ENCODE measurements around the gene BTG2. TPM values are rescaled to one million over a fixed set of nuclear protein-coding genes. Genes with fewer than 3 reads are reported as not detected.

The BTG2 gene
- total and polyA plus RNA-seq, 3 experiments from 2014 or later, result 97.8 to 138 (median 102) TPM

GRCh38 chr1:203272633-203273205, 32.6 kb upstream of the BTG2 start:
- Mint-ChIP-seq H3K27ac (peak overlapping the region in 6 of 8 donors; percentile 66 to 91 (median 82)), H3K36me3 (no peaks in the 10 kb centered on the region), H3K27me3 (no peaks in the 10 kb centered on the region), H3K4me3 (peak overlapping the region in 1 of 7 donors; percentile 64), H3K9me3 (no peaks in the 10 kb centered on the region), H3K4me1 (peaks cover 30 to 52% (median 38%) of the 10 kb centered on the region in 3 donors)
- Histone ChIP-seq H3K27me3 (ENCODE audit: insufficient read depth, low read length, poor library complexity, severe bottlenecking) (no peaks in the 10 kb centered on the region), H3K4me3 (ENCODE audit: low read length) (peak overlapping the region; percentile 17), H3K9me3 (ENCODE audit: low read length) (no peaks in the 10 kb centered on the region), H3K27ac (ENCODE audit: low read depth, low read length) (no peak overlapping the region), H3K4me1 (ENCODE audit: insufficient read depth, low read length) (peaks cover 65% of the 10 kb centered on the region), H3K36me3 (ENCODE audit: insufficient read depth, low read length) (no peaks in the 10 kb centered on the region)
- ChIA-PET CTCF (interaction anchor here (0.6 to 30.7 kb wide), 13 partner anchors 8 to 215 kb away, joined by 3 to 775 read pairs (median 6); partner anchors contain the start of gene BTG2), POLR2A (interaction anchor here (0.5 to 1.9 kb wide), 12 partner anchors 17 to 430 kb away, joined by 3 to 20 read pairs (median 4); partner anchors contain the start of gene BTG2)
- no peak for DNase-seq

- no peaks in the 10 kb centered on the region for H3K27me3 Mint-ChIP-seq
- Histone ChIP-seq H3K4me1 (ENCODE audit: insufficient read depth, low read length) (peaks cover 69% of the 10 kb centered on the region), H3K9me3 (ENCODE audit: low read length) (no peaks in the 10 kb centered on the region), H3K4me3 (ENCODE audit: low read length) (peak overlapping the region; percentile 17), H3K27me3 (ENCODE audit: insufficient read depth, low read length, poor library complexity, severe bottlenecking) (no peaks in the 10 kb centered on the region), H3K36me3 (ENCODE audit: insufficient read depth, low read length) (no peaks in the 10 kb centered on the region), H3K27ac (ENCODE audit: low read depth, low read length) (no peak overlapping the region)
- no peaks in the 10 kb centered on the region for H3K36me3 Mint-ChIP-seq
- CTCF ChIA-PET, result interaction anchor here (0.6 to 30.7 kb wide), 14 partner anchors 9 to 214 kb away, joined by 3 to 775 read pairs (median 6); partner anchors contain the start of gene BTG2
- H3K27ac Mint-ChIP-seq, result peak overlapping the region in 7 of 8 donors; percentile 38 to 91 (median 80)
- H3K4me1 Mint-ChIP-seq, result peaks cover 32 to 54% (median 40%) of the 10 kb centered on the region in 3 donors
- peak overlapping the region in 6 of 7 donors; percentile 40 to 74 (median 54) for H3K4me3 Mint-ChIP-seq
- POLR2A ChIA-PET, result interaction anchor here (0.5 to 1.9 kb wide), 12 partner anchors 16 to 429 kb away, joined by 3 to 20 read pairs (median 4); partner anchors contain the start of gene BTG2
- no peaks in the 10 kb centered on the region for H3K9me3 Mint-ChIP-seq
- peak; percentile 86 to 93 (median 88) for DNase-seq
These were observed 32.0 kb upstream of the BTG2 start for GRCh38 chr1:203273206-203273868.

- Mint-ChIP-seq H3K4me3 (peak overlapping the region in 2 of 7 donors; percentile 60 to 74), H3K9me3 (no peaks in the 10 kb centered on the region), H3K36me3 (no peaks in the 10 kb centered on the region), H3K27ac (peak overlapping the region in 6 of 8 donors; percentile 66 to 93 (median 79)), H3K4me1 (peaks cover 38 to 61% (median 47%) of the 10 kb centered on the region in 3 donors), H3K27me3 (no peaks in the 10 kb centered on the region)
- Histone ChIP-seq H3K9me3 (ENCODE audit: low read length) (no peaks in the 10 kb centered on the region), H3K36me3 (ENCODE audit: insufficient read depth, low read length) (no peaks in the 10 kb centered on the region), H3K27me3 (ENCODE audit: insufficient read depth, low read length, poor library complexity, severe bottlenecking) (no peaks in the 10 kb centered on the region), H3K27ac (ENCODE audit: low read depth, low read length) (no peak overlapping the region), H3K4me3 (ENCODE audit: low read length) (peak overlapping the region; percentile 17), H3K4me1 (ENCODE audit: insufficient read depth, low read length) (peaks cover 69% of the 10 kb centered on the region)
- ChIA-PET POLR2A (interaction anchor here (0.9 kb wide), 1 partner anchor 62 kb away, joined by 6 read pairs; no protein-coding TSS in a partner anchor), CTCF (interaction anchor here (0.7 to 30.7 kb wide), 7 partner anchors 15 to 66 kb away, joined by 3 to 775 read pairs (median 7); no protein-coding TSS in a partner anchor)
- no peak for DNase-seq
These were observed 31.3 kb upstream of the BTG2 start for GRCh38 chr1:203273869-203274602.

GRCh38 chr1:203274603-203275381, 30.5 kb upstream of the BTG2 start:
- no peak for DNase-seq
- peaks cover 63% of the 10 kb centered on the region for H3K4me1 ChIP-seq (ENCODE audit: insufficient read depth, low read length)
- no peaks in the 10 kb centered on the region for H3K9me3 ChIP-seq (ENCODE audit: low read length)
- Mint-ChIP-seq H3K27me3 (no peaks in the 10 kb centered on the region), H3K36me3 (no peaks in the 10 kb centered on the region), H3K9me3 (no peaks in the 10 kb centered on the region), H3K27ac (peak overlapping the region in 6 of 8 donors; percentile 51 to 93 (median 72)), H3K4me3 (peak overlapping the region in 1 of 7 donors; percentile 15), H3K4me1 (peaks cover 39 to 64% (median 50%) of the 10 kb centered on the region in 3 donors)
- H3K4me3 ChIP-seq (ENCODE audit: low read length), result no peak overlapping the region
- H3K36me3 ChIP-seq (ENCODE audit: insufficient read depth, low read length), result no peaks in the 10 kb centered on the region
- no peaks in the 10 kb centered on the region for H3K27me3 ChIP-seq (ENCODE audit: insufficient read depth, low read length, poor library complexity, severe bottlenecking)
- H3K27ac ChIP-seq (ENCODE audit: low read depth, low read length), result no peak overlapping the region
- ChIA-PET POLR2A (interaction anchor here (0.9 kb wide), 1 partner anchor 61 kb away, joined by 6 read pairs; no protein-coding TSS in a partner anchor), CTCF (interaction anchor here (0.7 to 30.7 kb wide), 9 partner anchors 14 to 212 kb away, joined by 3 to 775 read pairs (median 5); no protein-coding TSS in a partner anchor)

DNA sequence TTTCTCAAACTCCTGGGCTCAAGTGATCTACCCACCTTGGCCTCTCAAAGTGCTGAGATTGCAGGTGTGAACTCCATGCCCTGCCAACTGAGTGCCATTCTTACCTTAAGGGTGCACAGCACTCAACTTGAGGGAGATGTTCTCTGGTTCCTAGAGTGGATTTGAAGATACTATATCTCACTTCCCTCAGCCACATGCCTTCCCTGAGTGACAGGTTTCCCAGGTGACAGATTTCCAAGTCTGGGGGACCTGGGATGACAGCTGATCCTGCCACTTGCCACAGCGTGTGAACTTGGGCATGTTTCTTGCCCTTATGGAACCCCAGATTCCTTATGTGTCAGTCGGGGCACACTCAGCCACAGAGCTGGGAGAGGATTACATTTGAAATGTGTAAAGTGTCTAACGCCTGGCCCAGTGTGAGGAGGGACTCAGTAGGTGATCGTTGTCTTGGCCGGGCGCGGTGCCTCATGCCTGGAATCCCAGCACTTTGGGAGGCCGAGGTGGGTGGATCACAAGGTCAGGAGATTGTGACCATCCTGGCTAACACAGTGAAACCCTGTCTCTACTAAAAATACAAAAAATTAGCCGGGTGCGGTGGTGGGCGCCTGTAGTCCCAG, 29.6 kb upstream of the BTG2 start:
- ChIA-PET CTCF (interaction anchor here (1.1 to 30.7 kb wide), 6 partner anchors 13 to 211 kb away, joined by 3 to 775 read pairs (median 18); partner anchors contain the start of gene BTG2), POLR2A (interaction anchor here (2.9 kb wide), 1 partner anchor 31 kb away, joined by 12 read pairs; no protein-coding TSS in a partner anchor)
- Mint-ChIP-seq H3K4me3 (no peak overlapping the region), H3K9me3 (no peaks in the 10 kb centered on the region), H3K4me1 (peaks cover 41 to 65% (median 52%) of the 10 kb centered on the region in 3 donors), H3K36me3 (no peaks in the 10 kb centered on the region), H3K27me3 (no peaks in the 10 kb centered on the region), H3K27ac (peak overlapping the region in 5 of 8 donors; percentile 51 to 89 (median 73))
- Histone ChIP-seq H3K9me3 (ENCODE audit: low read length) (no peaks in the 10 kb centered on the region), H3K36me3 (ENCODE audit: insufficient read depth, low read length) (no peaks in the 10 kb centered on the region), H3K4me1 (ENCODE audit: insufficient read depth, low read length) (peaks cover 56% of the 10 kb centered on the region), H3K27me3 (ENCODE audit: insufficient read depth, low read length, poor library complexity, severe bottlenecking) (no peaks in the 10 kb centered on the region), H3K4me3 (ENCODE audit: low read length) (no peak overlapping the region), H3K27ac (ENCODE audit: low read depth, low read length) (no peak overlapping the region)
- no peak for DNase-seq

- no peak for DNase-seq
- H3K36me3 Mint-ChIP-seq, result no peaks in the 10 kb centered on the region
- H3K27me3 Mint-ChIP-seq, result no peaks in the 10 kb centered on the region
- POLR2A ChIA-PET, result interaction anchor here (0.6 to 2.9 kb wide), 5 partner anchors 14 to 270 kb away, joined by 3 to 12 read pairs (median 4); partner anchors contain the start of gene TMEM183A
- Histone ChIP-seq H3K4me3 (ENCODE audit: low read length) (no peak overlapping the region), H3K4me1 (ENCODE audit: insufficient read depth, low read length) (peaks cover 51% of the 10 kb centered on the region), H3K36me3 (ENCODE audit: insufficient read depth, low read length) (no peaks in the 10 kb centered on the region), H3K27ac (ENCODE audit: low read depth, low read length) (no peak overlapping the region), H3K27me3 (ENCODE audit: insufficient read depth, low read length, poor library complexity, severe bottlenecking) (no peaks in the 10 kb centered on the region), H3K9me3 (ENCODE audit: low read length) (no peaks in the 10 kb centered on the region)
- no peaks in the 10 kb centered on the region for H3K9me3 Mint-ChIP-seq
- CTCF ChIA-PET, result interaction anchor here (2.1 to 30.7 kb wide), 4 partner anchors 12 to 63 kb away, joined by 9 to 775 read pairs (median 39); partner anchors contain the start of gene BTG2
- H3K27ac Mint-ChIP-seq, result peak overlapping the region in 4 of 8 donors; percentile 47 to 92 (median 62)
- peaks cover 39 to 58% (median 45%) of the 10 kb centered on the region in 3 donors for H3K4me1 Mint-ChIP-seq
- H3K4me3 Mint-ChIP-seq, result no peak overlapping the region
These were observed 28.9 kb upstream of the BTG2 start for GRCh38 chr1:203276408-203276807.
